ENCODE data around the gene FAAH.

DNA sequence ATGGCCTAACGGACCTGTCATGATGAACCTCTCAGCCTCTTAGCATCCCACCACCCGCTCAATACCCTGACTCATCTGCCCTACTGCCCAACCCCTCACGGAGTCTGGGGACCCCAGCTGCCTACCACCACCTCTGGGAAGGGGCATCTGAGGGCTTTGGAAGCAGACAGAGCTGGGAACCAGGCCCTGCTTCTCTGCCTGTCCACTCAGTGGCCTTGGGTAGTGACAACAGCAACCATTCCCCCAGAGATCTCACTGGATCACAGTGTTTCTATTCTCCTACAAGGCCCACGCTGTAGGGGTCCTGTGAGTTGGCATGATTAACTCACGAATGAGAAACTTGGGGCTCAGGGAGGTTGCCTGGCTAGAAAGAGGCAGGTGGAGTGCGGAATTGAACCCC lies 63.1 kb downstream of the FAAH start:
- TF ChIP-seq, protein P1, sequence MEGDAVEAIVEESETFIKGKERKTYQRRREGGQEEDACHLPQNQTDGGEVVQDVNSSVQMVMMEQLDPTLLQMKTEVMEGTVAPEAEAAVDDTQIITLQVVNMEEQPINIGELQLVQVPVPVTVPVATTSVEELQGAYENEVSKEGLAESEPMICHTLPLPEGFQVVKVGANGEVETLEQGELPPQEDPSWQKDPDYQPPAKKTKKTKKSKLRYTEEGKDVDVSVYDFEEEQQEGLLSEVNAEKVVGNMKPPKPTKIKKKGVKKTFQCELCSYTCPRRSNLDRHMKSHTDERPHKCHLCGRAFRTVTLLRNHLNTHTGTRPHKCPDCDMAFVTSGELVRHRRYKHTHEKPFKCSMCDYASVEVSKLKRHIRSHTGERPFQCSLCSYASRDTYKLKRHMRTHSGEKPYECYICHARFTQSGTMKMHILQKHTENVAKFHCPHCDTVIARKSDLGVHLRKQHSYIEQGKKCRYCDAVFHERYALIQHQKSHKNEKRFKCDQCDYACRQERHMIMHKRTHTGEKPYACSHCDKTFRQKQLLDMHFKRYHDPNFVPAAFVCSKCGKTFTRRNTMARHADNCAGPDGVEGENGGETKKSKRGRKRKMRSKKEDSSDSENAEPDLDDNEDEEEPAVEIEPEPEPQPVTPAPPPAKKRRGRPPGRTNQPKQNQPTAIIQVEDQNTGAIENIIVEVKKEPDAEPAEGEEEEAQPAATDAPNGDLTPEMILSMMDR (conservative IDR thresholded peaks at IDR 0.05; ENCODE audit: low read length) = no peak
- TF ChIP-seq EZH2phosphoT487 (IDR thresholded peaks at IDR 0.05; ENCODE audit: borderline replicate concordance, low read depth, low read length) = no peak

Data from OCI-LY7 (cell line).